GM21529 (cell line): ENCODE data around the gene GTF2F2.
"Not testable (repeated sequence)": the region's sequence is repeated elsewhere in the genome, so short reads cannot be mapped to it uniquely, and the experiment has no call there.

ENCODE experiments used
- ATAC-seq: cut with Tn5 transposase; IDR thresholded peaks from one replicate; pipeline ENCODE4 v1.9.1; 2021; ENCODE audit not compliant: unreplicated experiment

GTF2F2 gene

DNA sequence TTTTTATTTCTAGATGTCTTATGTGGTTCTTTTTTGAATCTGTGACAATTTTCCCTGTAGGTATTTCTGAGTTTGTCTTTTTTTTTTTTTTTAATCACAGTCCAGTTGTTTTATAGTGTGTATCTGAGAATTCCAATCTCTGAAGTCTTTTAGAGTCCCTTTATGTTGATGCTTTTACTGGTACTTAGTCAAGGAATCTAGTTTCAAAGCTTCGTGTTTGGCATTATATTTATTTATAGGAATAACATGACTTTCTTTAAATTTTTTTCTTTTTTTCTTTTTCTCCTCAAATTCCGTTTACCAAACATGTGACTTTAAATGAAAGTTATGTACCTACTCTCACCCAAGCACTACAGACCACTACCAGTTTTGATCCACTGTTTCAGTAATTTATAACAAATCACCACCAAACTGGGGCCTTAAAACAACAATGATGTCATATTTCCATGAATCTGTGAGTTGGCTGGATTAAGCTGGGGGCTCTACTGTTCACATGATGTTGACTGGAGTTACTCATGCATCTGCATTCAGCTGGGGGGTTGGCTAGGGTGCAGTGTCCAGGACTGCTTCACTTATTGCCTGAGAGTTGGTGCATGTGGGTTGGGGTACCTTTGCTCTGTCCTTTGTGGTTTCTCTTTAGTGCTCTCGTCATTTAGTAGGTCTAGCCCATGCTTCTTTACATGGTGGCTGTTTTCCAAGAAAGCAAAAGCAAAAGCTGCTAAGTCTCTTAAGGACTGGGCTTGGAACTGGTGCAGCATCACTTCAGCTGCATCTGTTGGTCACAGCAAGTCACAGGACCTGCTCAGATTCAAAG, 58.2 kb downstream of the GTF2F2 start:
- ATAC-seq = no peak

DNA sequence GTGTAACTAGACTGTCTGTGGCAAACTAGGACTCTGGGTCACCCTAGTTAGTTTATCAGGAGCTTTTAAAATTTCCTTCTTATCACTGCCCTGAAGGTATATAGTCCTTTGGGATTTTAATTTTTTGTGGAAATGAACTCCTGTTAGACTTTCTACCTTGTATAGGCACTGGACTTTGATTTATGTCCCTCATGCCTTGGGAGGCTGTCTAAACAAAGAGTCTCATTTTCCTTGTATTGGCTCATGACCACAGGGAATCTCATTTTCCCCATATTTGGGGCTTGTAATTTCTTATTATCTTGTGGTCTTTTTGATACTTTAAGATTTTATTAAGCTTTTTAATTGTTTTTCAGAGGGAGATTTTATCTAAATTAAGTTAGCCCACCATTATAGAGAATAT, 59.1 kb downstream of the GTF2F2 start:
- ATAC-seq = no peak

DNA sequence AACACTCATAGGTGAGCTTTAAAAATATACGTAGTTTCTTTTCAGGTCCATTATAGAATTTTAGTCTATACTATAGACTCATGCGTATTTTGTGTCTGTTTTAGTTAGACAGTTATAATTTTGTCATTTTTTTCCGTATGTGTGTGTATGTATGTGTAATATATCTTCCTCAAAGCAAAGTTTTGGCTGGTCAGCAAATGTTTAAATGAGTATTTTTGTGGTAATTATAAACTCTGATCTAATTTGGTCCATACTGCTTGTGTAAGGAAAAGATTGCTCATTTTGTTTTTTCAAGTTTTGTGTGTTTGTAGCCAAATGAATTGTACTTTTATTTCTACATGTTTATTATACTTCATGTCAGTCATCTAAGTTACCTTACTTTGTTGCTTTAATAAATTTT, 60.0 kb downstream of the GTF2F2 start:
- ATAC-seq = no peak

DNA sequence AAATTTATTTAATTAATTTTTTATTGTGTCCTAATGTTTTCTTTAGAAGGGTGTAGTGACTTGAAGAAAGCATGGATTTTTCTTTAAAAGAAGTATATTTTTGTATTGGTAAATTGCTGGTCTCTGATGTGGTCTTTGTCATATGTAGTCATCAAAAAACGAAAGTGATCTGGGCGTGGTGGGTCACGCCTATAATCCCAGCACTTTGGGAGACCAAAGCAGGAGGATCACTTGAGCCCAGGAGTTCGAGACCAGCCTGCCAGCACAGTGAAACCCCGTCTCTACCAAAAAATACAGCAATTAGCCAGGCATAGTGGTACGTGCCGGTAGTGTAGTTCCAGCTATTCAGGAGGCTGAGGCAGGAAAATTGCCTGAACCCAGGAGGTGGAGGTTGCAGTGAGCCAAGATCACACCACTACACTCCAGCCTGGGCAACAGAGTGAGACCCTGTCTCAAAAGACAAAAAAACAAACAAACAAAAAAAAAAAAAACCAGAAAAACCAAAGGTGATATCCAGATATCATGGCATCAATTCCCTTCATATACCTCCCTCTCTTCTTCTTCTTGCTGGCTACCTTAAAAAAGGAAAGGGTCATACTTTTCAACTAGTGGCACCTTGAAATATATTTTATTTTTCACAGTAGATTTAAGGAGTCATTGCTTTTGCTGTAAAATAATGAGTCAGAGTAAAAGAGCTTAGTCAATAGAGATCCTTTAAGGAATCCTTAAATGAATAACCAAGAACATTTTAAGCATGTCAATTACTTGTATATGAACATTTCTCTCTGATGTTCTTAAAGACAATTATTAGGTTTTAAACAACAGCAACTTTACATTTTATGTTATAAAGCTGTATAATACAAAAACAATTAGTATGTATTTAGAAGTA, 60.6 kb downstream of the GTF2F2 start:
- ATAC-seq = no peak

DNA sequence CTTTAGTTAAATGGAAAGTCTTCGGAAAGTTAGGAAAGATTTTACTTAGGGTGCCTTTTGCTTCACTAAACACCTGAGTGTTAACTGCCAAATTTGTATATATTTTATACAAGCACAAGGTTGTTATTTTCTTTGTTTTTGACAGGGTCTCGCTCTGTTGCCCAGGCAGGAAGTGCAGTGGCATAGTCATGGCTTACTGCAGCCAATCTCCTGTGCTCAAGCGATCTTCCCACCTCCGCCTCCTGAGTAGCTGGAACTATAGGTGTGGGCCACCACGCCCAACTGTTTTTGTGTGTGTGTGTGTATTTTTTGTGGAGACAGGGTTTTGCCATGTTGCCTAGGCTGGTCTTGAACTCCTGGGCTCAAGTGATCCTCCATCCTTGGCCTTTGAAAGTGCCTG, 64.4 kb downstream of the GTF2F2 start:
- no peak for ATAC-seq

DNA sequence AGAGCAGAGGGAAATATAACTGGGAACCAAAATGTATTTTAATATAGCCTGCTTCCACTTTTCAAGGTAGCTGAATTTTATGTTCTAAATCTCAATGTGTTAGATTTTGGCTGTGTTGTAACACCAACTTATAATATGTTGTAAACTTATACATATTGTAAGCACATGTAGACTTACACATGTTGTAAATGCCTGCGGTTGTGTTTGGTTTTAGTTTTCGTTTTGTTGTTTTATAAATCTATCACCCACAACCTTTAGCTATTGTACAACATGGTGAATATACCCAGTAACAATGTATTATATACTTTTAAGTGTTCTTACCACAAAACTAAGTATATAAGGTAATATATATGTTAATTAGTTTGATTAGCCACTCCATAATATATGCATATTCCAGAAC, 65.0 kb downstream of the GTF2F2 start:
- ATAC-seq = no peak

DNA sequence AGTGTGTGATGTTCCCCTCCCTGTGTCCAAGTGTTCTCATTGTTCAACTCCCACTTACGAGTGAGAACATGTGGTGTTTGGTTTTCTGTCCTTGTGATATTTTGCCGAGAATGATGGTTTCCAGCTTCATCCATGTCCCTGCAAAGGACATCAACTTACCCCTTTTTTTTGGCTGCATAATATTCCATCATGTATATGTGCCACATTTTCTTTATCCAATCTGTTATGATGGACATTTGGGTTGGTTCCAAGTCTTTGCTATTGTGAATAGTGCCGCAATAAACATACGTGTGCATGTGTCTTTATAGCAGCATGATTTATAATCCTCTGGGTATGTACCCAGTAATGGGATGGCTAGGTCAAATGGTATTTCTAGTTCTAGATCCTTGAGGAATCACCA, 68.8 kb downstream of the GTF2F2 start:
- not testable (repeated sequence) for ATAC-seq

DNA sequence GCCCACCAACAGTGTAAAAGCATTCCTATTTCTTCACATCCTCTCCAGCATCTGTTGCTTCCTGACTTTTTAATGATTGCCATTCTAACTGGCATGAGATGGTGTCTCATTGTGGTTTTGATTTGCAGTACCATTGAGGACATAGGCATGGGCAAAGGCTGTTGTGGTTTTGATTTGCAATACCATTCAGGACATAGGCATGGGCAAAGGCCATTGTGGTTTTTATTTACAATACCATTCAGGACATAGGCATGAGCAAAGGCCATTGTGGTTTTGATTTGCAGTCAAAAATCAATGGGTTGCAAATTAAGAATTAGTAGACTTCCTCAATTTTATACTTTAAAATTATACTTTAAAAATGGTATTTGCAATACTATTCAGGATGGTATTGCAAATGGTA, 69.2 kb downstream of the GTF2F2 start:
- not testable (repeated sequence) for ATAC-seq

GRCh38 chr13:45191874-45192273, 71.6 kb downstream of the GTF2F2 start:
- no peak for ATAC-seq

- ATAC-seq = no peak
Measured at GRCh38 chr13:45194081-45194939, 74.0 kb downstream of the GTF2F2 start.

- ATAC-seq = no peak
Measured at GRCh38 chr13:45195421-45195820, 75.1 kb downstream of the GTF2F2 start.

GRCh38 chr13:45196096-45196495, 75.8 kb downstream of the GTF2F2 start:
- no peak for ATAC-seq

GRCh38 chr13:45196622-45197021, 76.3 kb downstream of the GTF2F2 start:
- no peak for ATAC-seq

DNA sequence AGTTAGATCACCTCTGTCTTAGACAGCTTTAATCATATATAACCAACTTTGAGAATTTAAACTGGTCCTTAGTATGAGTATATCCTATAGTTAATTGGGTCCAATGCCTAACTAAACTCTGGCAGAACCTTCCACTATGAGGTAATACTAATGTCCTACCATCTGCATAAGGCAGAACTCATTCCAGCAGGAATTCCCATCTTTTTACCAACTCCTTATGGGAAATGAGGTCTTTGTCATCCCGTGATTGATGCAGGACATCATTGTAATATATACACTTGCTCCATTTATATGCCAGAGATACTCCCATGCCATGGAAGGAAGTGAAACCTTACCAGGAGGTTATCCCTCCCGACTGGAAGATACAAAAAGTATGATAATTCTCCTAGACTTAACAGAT, 77.7 kb downstream of the GTF2F2 start:
- ATAC-seq = no peak

- ATAC-seq = no peak
Measured at GRCh38 chr13:45198924-45199323, 78.6 kb downstream of the GTF2F2 start.

GRCh38 chr13:45199711-45200110, 79.4 kb downstream of the GTF2F2 start:
- ATAC-seq = no peak

GRCh38 chr13:45200701-45201232, 80.5 kb downstream of the GTF2F2 start, which contains the start of gene KCTD4:
Gene KCTD4, minus strand, starts transcription at chr13:45201045. Its CDS starts 6,478 bp downstream, at chr13:45194567.
- ATAC-seq = no peak

DNA sequence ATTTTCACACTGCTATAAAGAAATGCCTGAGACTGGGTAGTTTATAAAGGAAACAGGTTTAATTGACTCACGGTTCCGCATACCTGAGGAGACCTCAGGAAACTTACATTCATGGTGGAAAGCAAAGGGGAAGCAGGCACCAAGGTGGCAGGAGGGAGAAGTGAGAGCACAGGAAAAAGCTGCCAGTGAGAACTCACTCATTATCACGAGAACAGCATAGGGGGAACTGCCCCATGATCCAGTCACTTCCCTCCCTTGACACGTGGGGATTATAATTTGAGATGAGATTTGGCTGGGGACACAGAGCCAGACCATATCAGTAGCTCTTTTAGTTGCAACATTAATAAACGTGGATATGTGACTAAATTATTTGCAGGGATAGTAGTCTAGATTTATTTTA, 84.8 kb downstream of the GTF2F2 start:
- ATAC-seq = no peak

DNA sequence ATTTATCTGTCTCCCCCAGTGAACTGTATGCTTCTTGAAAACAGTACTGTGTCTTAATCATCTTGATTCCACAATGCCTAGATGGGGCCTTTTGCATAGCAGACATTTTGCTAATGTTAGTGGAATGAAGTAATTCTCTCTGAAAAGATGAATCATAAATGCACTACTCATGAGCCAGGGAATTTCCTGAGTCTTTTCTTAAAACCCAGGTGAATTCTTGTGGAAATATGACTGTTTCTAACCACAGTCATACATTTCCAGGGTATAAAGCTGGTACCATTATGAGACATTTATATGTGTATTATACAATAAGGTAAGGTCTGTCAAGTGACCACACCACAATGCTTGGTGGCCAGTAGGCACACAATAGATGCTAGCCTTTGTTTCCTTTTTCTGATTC, 86.0 kb downstream of the GTF2F2 start:
- ATAC-seq = no peak

- ATAC-seq = no peak
Measured at GRCh38 chr13:45207319-45207718, 87.0 kb downstream of the GTF2F2 start.

DNA sequence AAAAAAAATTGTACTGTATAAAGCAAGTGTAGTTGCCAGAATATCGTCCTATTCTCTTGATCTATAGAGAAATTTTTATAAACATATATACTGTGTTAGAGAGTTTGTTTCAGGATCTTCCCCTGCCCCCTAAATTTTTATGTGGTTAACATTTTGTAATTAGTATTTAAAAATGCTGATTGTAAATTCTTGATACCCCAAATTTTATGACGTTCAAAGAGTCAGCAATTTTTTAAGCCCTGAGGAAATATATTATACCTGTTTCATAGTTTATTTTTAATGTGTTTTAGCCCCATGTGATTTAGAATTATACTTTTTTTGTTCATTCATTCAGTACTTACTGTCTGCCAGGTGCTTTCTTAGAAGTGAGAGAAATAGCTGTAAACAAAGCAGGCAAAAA, 87.8 kb downstream of the GTF2F2 start:
- no peak for ATAC-seq
